ENCODE data around the gene MCC.

GRCh38 chr5:113435575-113435974 lies 52.7 kb downstream of the MCC start:
- TF ChIP-seq CTCF (tag by site-specific recombination; IDR thresholded peaks at IDR 0.05) (no peak), ZNF544 (tag by site-specific recombination; IDR thresholded peaks at IDR 0.05) (no peak), YY1 (tag by site-specific recombination; IDR thresholded peaks at IDR 0.05) (no peak), HIC1 (tag by site-specific recombination; IDR thresholded peaks at IDR 0.05) (no peak), ZNF155 (tag by site-specific recombination; IDR thresholded peaks at IDR 0.05) (no peak), ZNF148 (tag by site-specific recombination; IDR thresholded peaks at IDR 0.05; ENCODE audit: borderline replicate concordance) (no peak), ZNF223 (tag by site-specific recombination; IDR thresholded peaks at IDR 0.05) (no peak), GLI4 (tag by site-specific recombination; IDR thresholded peaks at IDR 0.05) (no peak), ZNF514 (tag by site-specific recombination; IDR thresholded peaks at IDR 0.05) (no peak), ZNF768 (tag by site-specific recombination; IDR thresholded peaks at IDR 0.05) (no peak)
